Neural crest cell (in vitro differentiated cells): Measurements from ENCODE around the gene OGFR. TPM values are rescaled to one million over a fixed set of nuclear protein-coding genes. Genes with fewer than 3 reads are reported as not detected.

Experiments
- DNase-seq: peaks from one replicate; pipeline ENCODE4 v3.0.0; 2021; ENCODE audit warnings: low read depth, mixed read lengths, low spot score
- H3K27ac Mint-ChIP-seq: one replicate; pipeline ENCODE4 v1.8.0; 2021; ENCODE audit warnings: mild to moderate bottlenecking, mixed read lengths; ENCODE audit not compliant: unreplicated experiment
- H3K27me3 Mint-ChIP-seq: 2 replicates; pipeline ENCODE4 v1.8.0; 2021; ENCODE audit warnings: low read depth, mild to moderate bottlenecking, mixed read lengths
- H3K36me3 Mint-ChIP-seq: 2 replicates; pipeline ENCODE4 v1.8.0; 2021; ENCODE audit warnings: low read depth, mild to moderate bottlenecking, mixed read lengths
- H3K4me1 Mint-ChIP-seq: 2 replicates; pipeline ENCODE4 v1.8.0; 2021; ENCODE audit warnings: mixed read lengths
- H3K4me3 Mint-ChIP-seq: one replicate; pipeline ENCODE4 v1.8.0; 2021; ENCODE audit warnings: mild to moderate bottlenecking, mixed read lengths
- H3K9me3 Mint-ChIP-seq: 2 replicates; pipeline ENCODE4 v1.8.0; 2021; ENCODE audit warnings: mixed read lengths
- CTCF ChIP-seq: fragments of 200-600 bp; sonication (generic); conservative IDR thresholded peaks from 2 replicates; pipeline ENCODE4 v1.5.0; 2021; ENCODE audit warnings: antibody characterized with exemption, mild to moderate bottlenecking
- total RNA-seq: library from RNA; stranded (reverse); gene quantifications from 2 replicates; pipeline ENCODE4 v1.2.1, GENCODE V29; 2021

The OGFR gene
- total RNA-seq, 1 donor from 2014 or later, result 36.7 TPM

- DNase-seq, result peak; percentile 60
Measured at GRCh38 chr20:62795023-62795761, 9.4 kb upstream of the OGFR start.

DNA sequence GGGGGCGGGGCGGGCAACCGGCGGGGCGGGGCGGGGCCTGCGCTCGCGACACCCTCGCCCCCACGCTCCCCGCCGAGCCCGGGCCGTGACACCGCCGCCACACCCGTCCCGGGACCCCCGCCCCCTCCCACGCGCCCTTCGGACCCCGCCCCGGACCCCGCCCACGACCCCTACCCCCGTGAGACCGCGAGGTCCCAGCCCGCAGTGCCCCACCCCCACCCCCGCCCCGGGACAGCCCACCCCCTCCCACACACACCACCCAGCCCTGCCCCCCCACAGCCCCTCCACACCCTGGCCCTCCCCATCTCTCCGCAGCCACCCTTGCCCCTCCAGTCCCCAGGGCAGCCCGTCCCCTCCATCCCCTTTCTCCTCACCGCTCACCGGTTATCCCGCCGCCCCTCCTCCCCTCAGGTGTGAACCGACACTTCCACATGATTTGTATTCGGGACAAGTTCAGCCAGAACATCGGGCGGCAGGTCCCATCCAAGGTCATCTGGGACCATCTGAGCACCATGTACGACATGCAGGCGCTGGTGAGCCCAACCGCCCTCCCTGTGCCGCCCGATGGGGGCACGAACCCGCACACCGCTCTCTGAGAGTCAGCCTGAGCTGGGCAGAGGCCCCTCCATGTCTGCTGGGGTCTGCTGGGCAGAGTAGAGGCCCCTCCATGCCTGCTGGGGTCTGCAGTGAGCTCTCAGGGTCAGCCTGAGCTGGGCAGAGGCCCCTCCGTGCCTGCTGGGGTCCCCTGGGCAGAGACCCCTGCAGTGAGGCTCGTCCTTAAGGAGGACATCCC, 7.7 kb upstream of the OGFR start:
- peaks cover 9% of the 10 kb centered on the region for H3K36me3 Mint-ChIP-seq
- TF ChIP-seq CTCF, result no peak
- H3K27me3 Mint-ChIP-seq, result no peaks in the 10 kb centered on the region
- peaks cover 10% of the 10 kb centered on the region for H3K4me1 Mint-ChIP-seq
- H3K9me3 Mint-ChIP-seq, result no peaks in the 10 kb centered on the region
- DNase-seq, result no peak
- H3K27ac Mint-ChIP-seq, result peak overlapping the region; percentile 43
- peak overlapping the region; percentile 82 for H3K4me3 Mint-ChIP-seq

More at GRCh38 chr20:62795023-62795761, 9.4 kb upstream of the OGFR start:
- H3K9me3 Mint-ChIP-seq, result no peaks in the 10 kb centered on the region
- H3K36me3 Mint-ChIP-seq, result peaks cover 9% of the 10 kb centered on the region
- H3K27me3 Mint-ChIP-seq, result no peaks in the 10 kb centered on the region
- H3K27ac Mint-ChIP-seq, result peak overlapping the region; percentile 50
- peak overlapping the region; percentile 92 for H3K4me3 Mint-ChIP-seq
- no peak for TF ChIP-seq CTCF
- peaks cover 16% of the 10 kb centered on the region for H3K4me1 Mint-ChIP-seq

GRCh38 chr20:62797671-62798532, 6.7 kb upstream of the OGFR start:
- Mint-ChIP-seq H3K9me3 (no peaks in the 10 kb centered on the region), H3K36me3 (peaks cover 9% of the 10 kb centered on the region), H3K4me3 (peak overlapping the region; percentile 82), H3K27ac (peak overlapping the region; percentile 57), H3K27me3 (no peaks in the 10 kb centered on the region), H3K4me1 (peaks cover 10% of the 10 kb centered on the region)
- TF ChIP-seq CTCF, result no peak
- no peak for DNase-seq

DNA sequence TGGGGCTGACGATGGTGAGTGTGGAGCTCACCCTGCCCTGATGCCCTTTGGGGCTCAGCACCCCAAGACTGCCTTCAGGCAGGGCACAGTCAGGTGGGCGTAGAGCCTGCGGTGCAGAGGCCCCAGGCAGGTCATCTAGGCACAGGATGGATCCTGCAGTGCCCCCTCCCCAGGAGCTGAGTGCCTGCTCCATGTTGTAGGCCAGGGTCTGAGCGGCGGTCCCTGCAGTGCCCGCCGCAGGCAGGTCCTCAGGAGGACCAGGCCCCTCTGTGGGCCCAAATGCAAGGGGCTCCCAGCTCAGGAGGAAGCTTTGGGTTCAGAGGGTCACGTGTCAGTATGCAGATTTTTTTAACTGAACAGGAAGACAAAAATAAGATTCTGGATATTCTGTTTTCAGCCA, 5.6 kb upstream of the OGFR start:
- Mint-ChIP-seq H3K9me3 (no peaks in the 10 kb centered on the region), H3K36me3 (peaks cover 9% of the 10 kb centered on the region), H3K4me1 (peaks cover 12% of the 10 kb centered on the region), H3K27ac (peak overlapping the region; percentile 43), H3K27me3 (no peaks in the 10 kb centered on the region), H3K4me3 (peak overlapping the region; percentile 82)
- no peak for TF ChIP-seq CTCF
- DNase-seq, result no peak

- Mint-ChIP-seq H3K36me3 (peaks cover 9% of the 10 kb centered on the region), H3K9me3 (no peaks in the 10 kb centered on the region), H3K4me1 (peaks cover 15% of the 10 kb centered on the region), H3K4me3 (peak overlapping the region; percentile 98), H3K27me3 (no peaks in the 10 kb centered on the region), H3K27ac (peak overlapping the region; percentile 43)
- DNase-seq, result no peak
- no peak for TF ChIP-seq CTCF
Measured at GRCh38 chr20:62799459-62799858, 5.2 kb upstream of the OGFR start.
